GM18870 (cell line): Measurements from ENCODE around the gene BNIP5.
"Not testable (repeated sequence)": the region's sequence is repeated elsewhere in the genome, so short reads cannot be mapped to it uniquely, and the experiment has no call there.

Experiments used
- ATAC-seq: cut with Tn5 transposase; IDR thresholded peaks from one replicate; pipeline ENCODE4 v1.9.1; 2021; ENCODE audit warnings: moderate library complexity; ENCODE audit not compliant: unreplicated experiment

Gene BNIP5

GRCh38 chr6:36368421-36368820 is 31.7 kb upstream of the BNIP5 start:
- ATAC-seq = no peak

- no peak for ATAC-seq
Observed at GRCh38 chr6:36367743-36368142, 31.1 kb upstream of the BNIP5 start.

- no peak for ATAC-seq
Observed at GRCh38 chr6:36364669-36365479, 28.2 kb upstream of the BNIP5 start.

- ATAC-seq = not testable (repeated sequence)
Observed at GRCh38 chr6:36364061-36364635, 27.5 kb upstream of the BNIP5 start.

- ATAC-seq = not testable (repeated sequence)
Observed at GRCh38 chr6:36363371-36363752, 26.7 kb upstream of the BNIP5 start.

- no peak for ATAC-seq
Observed at GRCh38 chr6:36362551-36363370, 26.1 kb upstream of the BNIP5 start.

GRCh38 chr6:36361071-36361470 is 24.4 kb upstream of the BNIP5 start:
- ATAC-seq = no peak

GRCh38 chr6:36360241-36361054 is 23.8 kb upstream of the BNIP5 start:
- ATAC-seq = peak; percentile 39

- no peak for ATAC-seq
Observed at GRCh38 chr6:36358226-36358915, 21.7 kb upstream of the BNIP5 start.

- ATAC-seq = peak; percentile 38
Observed at GRCh38 chr6:36357872-36358225, 21.2 kb upstream of the BNIP5 start.

- no peak for ATAC-seq
Observed at GRCh38 chr6:36355819-36356218, 19.1 kb upstream of the BNIP5 start.

GRCh38 chr6:36353411-36353915 is 16.8 kb upstream of the BNIP5 start:
- ATAC-seq = no peak

GRCh38 chr6:36352477-36353157 is 15.9 kb upstream of the BNIP5 start:
- no peak for ATAC-seq

GRCh38 chr6:36350681-36351571 is 14.2 kb upstream of the BNIP5 start:
- ATAC-seq = no peak

GRCh38 chr6:36350082-36350481 is 13.4 kb upstream of the BNIP5 start:
- ATAC-seq = no peak

- no peak for ATAC-seq
Observed at GRCh38 chr6:36349240-36349639, 12.6 kb upstream of the BNIP5 start.

- no peak for ATAC-seq
Observed at GRCh38 chr6:36347621-36348020, 10.9 kb upstream of the BNIP5 start.

GRCh38 chr6:36346486-36347273 is 10.0 kb upstream of the BNIP5 start:
- no peak for ATAC-seq
